Stomach (tissue), 9 donors: Measurements from ENCODE around the gene RBM38. TPM values are rescaled to one million over a fixed set of nuclear protein-coding genes. Genes with fewer than 3 reads are reported as not detected.

Experiments used
- DNase-seq, 2 donors: peaks; one replicate each; pipeline versions ENCODE4 v3.0.0 to v3.0.0-alpha.2; 2013 to 2019
- H3K27ac ChIP-seq, 5 donors: fragments of 200-600 bp in 4 of 5; sonication (generic) in 4 of 5; one replicate each; pipeline ENCODE4 v1.5.1; 2013 to 2019; ENCODE audit warnings: mild to moderate bottlenecking in 1 of 5, moderate library complexity in 1 of 5
- H3K27me3 ChIP-seq, 3 donors: fragments of 200-600 bp; sonication (generic); one replicate each; pipeline ENCODE4 v1.5.1; 2017 to 2019; ENCODE audit warnings: mixed run types in 1 of 3
- H3K36me3 ChIP-seq, 4 donors: fragments of 200-600 bp; sonication (generic); 1 replicate in 3 of 4; 2 replicates in 1 of 4; pipeline ENCODE4 v1.5.1; 2016 to 2019
- H3K4me1 ChIP-seq, 4 donors: fragments of 200-600 bp; sonication (generic); one replicate each; pipeline ENCODE4 v1.5.1; 2016 to 2019
- H3K4me3 ChIP-seq, 4 donors: fragments of 200-600 bp; sonication (generic) in 3 of 4; one replicate each; pipeline ENCODE4 v1.5.1; 2016 to 2019; ENCODE audit warnings: mild to moderate bottlenecking in 1 of 4
- H3K9me3 ChIP-seq, 4 donors: fragments of 200-600 bp; sonication (generic); one replicate each; pipeline ENCODE4 v1.5.1; 2016 to 2019
- EP300 ChIP-seq: sonication (generic); formaldehyde crosslinking; IDR thresholded peaks from one replicate; pipeline ENCODE4 v1.6.1; 2017; ENCODE audit warnings: antibody characterized with exemption
- POLR2A ChIP-seq, 4 donors: fragments of 450-650 bp; IDR thresholded peaks; one replicate each; pipeline ENCODE4 v1.6.1; 2016; ENCODE audit warnings: antibody characterized with exemption in 4 of 4, control low read depth in 2 of 4, mild to moderate bottlenecking in 1 of 4, moderate library complexity in 1 of 4
- POLR2AphosphoS5 ChIP-seq, 3 donors: sonication (generic); formaldehyde crosslinking; IDR thresholded peaks; one replicate each; pipeline ENCODE4 v1.6.1; 2016; ENCODE audit warnings: antibody characterized with exemption in 3 of 3
- WGBS, 5 donors: extraction: QIAGEN DNeasy Blood & Tissue Kit in 3 of 5; methylation state at CpG; one replicate each; pipeline versions ENCODE4 v1.1.5 to v1.1.7; 2013 to 2018; 5-methylcytosine and 5-hydroxymethylcytosine counted together
- intact Hi-C: fragments of 100-400 bp; cut with DNase I; formaldehyde crosslinking; loops from one replicate; pipeline ENCODE4 v1.15.1; 2023; ENCODE audit warnings: low total_unique reads
- polyA plus RNA-seq, 3 donors: library from polyadenylated mRNA; stranded (reverse); fragments of 200-250 nt; gene quantifications; one replicate each; pipeline ENCODE4 v1.2.3, GENCODE V29; 2013
- total RNA-seq, 5 donors: library from RNA; depleted of rRNA; stranded (reverse); fragments of >200 nt; gene quantifications; one replicate each; pipeline versions ENCODE4 v1.1.0 to v1.2.3, GENCODE V29; 2014 to 2016
- TF ChIP-seq, protein P1 (sequence below), 7 experiments: fragments of 450-650 bp in 4 of 7; fragments of 200-600 bp in 3 of 7; sonication (generic) in 3 of 7; IDR thresholded peaks; one replicate each; pipeline ENCODE4 v1.5.1; 2016 to 2019; ENCODE audit warnings: antibody characterized with exemption in 7 of 7, control low read depth in 2 of 7, mild to moderate bottlenecking in 1 of 7
- donor health status: healthy with polysubstance abuse.
- donor health status: Bipolar disorder and iron deficiency.
- donor health status: healthy.

RBM38 gene
- total and polyA plus RNA-seq, 8 donors = 5.3 to 37.8 (median 16.4) TPM

DNA sequence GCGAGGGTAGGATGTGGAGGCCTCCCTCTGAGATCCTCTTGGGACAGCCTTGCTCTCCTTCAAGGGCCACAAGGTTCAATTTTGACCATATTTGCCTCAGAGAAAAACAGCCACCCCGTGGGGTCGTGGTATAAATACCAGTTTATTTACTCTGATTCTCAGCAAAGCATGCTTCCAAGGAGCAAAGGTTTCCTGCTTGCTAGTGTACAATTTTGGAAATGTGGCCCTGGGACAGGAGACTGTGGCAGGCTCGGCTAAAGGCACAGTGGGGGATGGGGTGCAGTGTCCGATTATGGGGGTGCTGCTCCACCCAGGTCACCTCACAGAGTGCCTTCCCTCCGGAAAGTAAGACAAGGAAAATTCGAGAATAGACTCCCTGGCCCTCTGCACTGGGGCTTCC is 31.1 kb downstream of the RBM38 start:
- 62 to 71% (median 67%) methylated on average over 7 of the region's 7 CpGs for WGBS, 5 donors
- DNase-seq = no peak

DNA sequence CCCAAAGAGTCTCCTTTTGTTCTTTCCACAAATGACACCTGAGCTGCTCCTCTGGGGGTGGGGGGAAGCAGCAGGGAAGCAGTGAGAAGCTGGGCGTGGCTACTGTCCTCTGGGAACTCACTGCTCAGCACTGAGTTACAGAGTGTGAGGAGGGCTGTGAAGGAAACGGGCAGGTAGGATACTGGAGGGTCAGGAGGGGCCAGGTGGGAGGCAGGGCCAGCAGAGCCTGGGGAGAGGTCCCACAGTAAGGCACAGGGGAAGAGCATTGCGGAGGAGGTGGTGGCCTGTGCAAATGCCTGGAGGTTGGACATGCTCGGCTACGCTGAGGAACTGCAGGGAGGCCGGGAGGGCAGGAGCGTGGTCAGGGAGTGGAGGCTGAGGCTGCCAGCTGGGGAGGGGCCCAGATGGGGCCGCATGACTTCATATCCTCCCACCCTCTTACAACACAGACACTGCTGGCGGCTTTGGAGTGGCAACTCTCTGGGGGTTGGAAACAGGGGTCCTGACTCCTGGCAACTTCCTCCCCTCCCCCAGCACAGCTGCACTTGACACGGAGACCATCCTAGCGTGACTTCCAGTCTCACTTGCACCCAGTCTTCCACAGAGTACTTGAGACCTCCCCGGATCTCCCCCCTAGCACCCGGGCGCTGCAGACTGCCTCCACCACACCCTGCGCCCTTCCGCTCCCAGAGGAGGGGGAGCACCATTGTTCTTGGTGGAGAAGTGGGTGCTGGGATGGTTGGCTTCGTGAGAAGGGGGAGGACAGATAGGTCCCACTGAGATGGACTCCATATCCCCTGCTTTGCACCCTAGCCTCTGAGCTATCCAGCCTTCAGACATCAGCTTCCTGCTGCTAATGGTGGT is 34.2 kb downstream of the RBM38 start:
- DNase-seq = peak in 1 of 2 donors; percentile 51
- no peaks in the 10 kb centered on the region for H3K36me3 ChIP-seq
- no peak for TF ChIP-seq EP300
- H3K4me1 ChIP-seq = peaks cover 0 to 12% (median 2%) of the 10 kb centered on the region in 4 donors
- no peaks in the 10 kb centered on the region for H3K9me3 ChIP-seq
- 60 to 80% (median 67%) methylated on average over 17 of the region's 17 CpGs for WGBS, 5 donors
- no peak overlapping the region for H3K4me3 ChIP-seq
- intact Hi-C loops = no loop called here
- no peak overlapping the region for H3K27ac ChIP-seq
- peaks cover 0 to 12% (median 0%) of the 10 kb centered on the region in 3 donors for H3K27me3 ChIP-seq

More for the DNA sequence above, 31.1 kb downstream of the RBM38 start:
- H3K9me3 ChIP-seq = no peaks in the 10 kb centered on the region
- no peaks in the 10 kb centered on the region for H3K36me3 ChIP-seq
- H3K4me3 ChIP-seq = no peak overlapping the region
- intact Hi-C loops = no loop called here
- H3K4me1 ChIP-seq = peaks cover 0 to 6% (median 4%) of the 10 kb centered on the region in 4 donors
- H3K27ac ChIP-seq = no peak overlapping the region
- TF ChIP-seq, protein P1, sequence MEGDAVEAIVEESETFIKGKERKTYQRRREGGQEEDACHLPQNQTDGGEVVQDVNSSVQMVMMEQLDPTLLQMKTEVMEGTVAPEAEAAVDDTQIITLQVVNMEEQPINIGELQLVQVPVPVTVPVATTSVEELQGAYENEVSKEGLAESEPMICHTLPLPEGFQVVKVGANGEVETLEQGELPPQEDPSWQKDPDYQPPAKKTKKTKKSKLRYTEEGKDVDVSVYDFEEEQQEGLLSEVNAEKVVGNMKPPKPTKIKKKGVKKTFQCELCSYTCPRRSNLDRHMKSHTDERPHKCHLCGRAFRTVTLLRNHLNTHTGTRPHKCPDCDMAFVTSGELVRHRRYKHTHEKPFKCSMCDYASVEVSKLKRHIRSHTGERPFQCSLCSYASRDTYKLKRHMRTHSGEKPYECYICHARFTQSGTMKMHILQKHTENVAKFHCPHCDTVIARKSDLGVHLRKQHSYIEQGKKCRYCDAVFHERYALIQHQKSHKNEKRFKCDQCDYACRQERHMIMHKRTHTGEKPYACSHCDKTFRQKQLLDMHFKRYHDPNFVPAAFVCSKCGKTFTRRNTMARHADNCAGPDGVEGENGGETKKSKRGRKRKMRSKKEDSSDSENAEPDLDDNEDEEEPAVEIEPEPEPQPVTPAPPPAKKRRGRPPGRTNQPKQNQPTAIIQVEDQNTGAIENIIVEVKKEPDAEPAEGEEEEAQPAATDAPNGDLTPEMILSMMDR (IDR thresholded peaks at IDR 0.05) = no peak
- TF ChIP-seq EP300 (no peak), POLR2AphosphoS5 (IDR thresholded peaks at IDR 0.05) (no peak), POLR2A (IDR thresholded peaks at IDR 0.05) (no peak)
- peaks cover 0 to 13% (median 0%) of the 10 kb centered on the region in 3 donors for H3K27me3 ChIP-seq

DNA sequence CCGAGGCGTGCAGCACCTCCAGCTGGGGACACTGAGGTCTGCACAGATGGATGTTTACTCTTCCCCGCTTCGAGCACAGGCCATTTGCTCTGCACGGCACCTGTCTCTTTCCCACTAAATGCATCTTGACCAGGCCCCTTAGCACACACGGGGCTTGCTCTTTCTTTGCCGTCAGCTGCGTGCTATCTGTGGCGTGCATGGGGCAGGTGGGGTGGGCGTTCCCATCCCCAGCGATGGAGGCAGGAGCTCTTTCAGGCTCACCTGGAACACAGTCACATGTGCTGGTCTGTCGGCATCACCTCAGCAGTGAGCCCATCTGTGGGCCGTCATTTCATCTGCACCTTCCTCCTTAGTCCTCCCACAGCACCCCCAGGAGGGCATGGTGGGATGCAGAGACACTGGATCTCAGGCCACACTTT is 35.1 kb downstream of the RBM38 start:
- WGBS, 5 donors = 65 to 81% (median 74%) methylated on average over 11 to 13 of the region's 13 CpGs
- Histone ChIP-seq H3K9me3 (no peaks in the 10 kb centered on the region), H3K36me3 (no peaks in the 10 kb centered on the region), H3K4me1 (peaks cover 0 to 12% (median 2%) of the 10 kb centered on the region in 4 donors), H3K27me3 (peaks cover 0 to 3% (median 0%) of the 10 kb centered on the region in 3 donors), H3K27ac (no peak overlapping the region), H3K4me3 (no peak overlapping the region)
- peak in 1 of 2 donors; percentile 54 for DNase-seq
- intact Hi-C loops = no loop called here
- TF ChIP-seq POLR2AphosphoS5 (IDR thresholded peaks at IDR 0.05) (no peak), EP300 (no peak), POLR2A (IDR thresholded peaks at IDR 0.05) (no peak)
- TF ChIP-seq, protein P1 (IDR thresholded peaks at IDR 0.05) = no peak

DNA sequence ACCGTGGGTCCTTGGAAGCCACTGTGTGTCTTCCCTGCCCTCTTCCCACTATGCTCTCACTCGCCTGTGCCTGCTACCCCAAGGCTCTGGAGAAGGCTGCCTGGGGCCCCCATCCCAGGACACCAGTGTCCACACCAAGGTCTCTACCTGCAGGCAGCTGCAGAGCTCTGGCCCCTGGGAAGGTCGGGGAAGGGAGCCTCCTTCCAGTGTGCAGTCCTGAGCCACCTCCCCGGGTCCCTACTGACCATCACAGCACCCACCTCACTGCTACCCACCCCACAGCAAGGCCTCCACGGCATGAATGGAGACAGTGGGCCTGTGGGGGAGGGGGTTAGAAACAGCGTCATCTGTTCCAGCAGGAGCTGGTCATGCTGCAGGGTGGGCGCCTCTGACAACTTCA is 35.6 kb downstream of the RBM38 start:
- TF ChIP-seq POLR2A (IDR thresholded peaks at IDR 0.05) (no peak), EP300 (no peak), POLR2AphosphoS5 (IDR thresholded peaks at IDR 0.05) (no peak)
- TF ChIP-seq, protein P1 (IDR thresholded peaks at IDR 0.05) = no peak
- no peaks in the 10 kb centered on the region for H3K36me3 ChIP-seq
- intact Hi-C loops = no loop called here
- WGBS, 5 donors = 76 to 93% (median 80%) methylated on average over 5 to 7 of the region's 7 CpGs
- H3K27ac ChIP-seq = no peak overlapping the region
- H3K27me3 ChIP-seq = no peaks in the 10 kb centered on the region
- H3K4me3 ChIP-seq = no peak overlapping the region
- no peak for DNase-seq
- H3K9me3 ChIP-seq = no peaks in the 10 kb centered on the region
- peaks cover 0 to 15% (median 2%) of the 10 kb centered on the region in 4 donors for H3K4me1 ChIP-seq
